K562 (cell line): ENCODE measurements around the gene CNTD1. TPM values are rescaled to one million over a fixed set of nuclear protein-coding genes. Genes with fewer than 3 reads are reported as not detected.

Experiments
- ATAC-seq: fragments of 200-7000 bp; cut with Tn5 transposase; 3 replicates; pipeline ENCODE4 v1.9.1; 2020; ENCODE audit warnings: moderate library complexity
- BruUV-seq: library from RNA; stranded (reverse); fragments of 400-500 nt; replicated peaks from 2 replicates; lab custom pipeline; 2021; lab: Mats Ljungman, UMichigan
- CTCF ChIA-PET: fragments of 300-600 bp; formaldehyde crosslinking; extraction: SDS; loops from one replicate; lab custom pipeline; 2021; ENCODE audit warnings: low intra/inter-chr PET ratio; lab: Yijun Ruan, JAX
- POLR2A ChIA-PET: fragments of 300-600, 350-650 bp; sonication (Branson Sonifier 250); formaldehyde crosslinking; extraction: SDS; loops from one replicate; lab custom pipeline; 2021; ENCODE audit warnings: antibody characterized with exemption, inconsistent platforms; lab: Yijun Ruan, JAX
- DNase-seq, 4 experiments: peaks; one replicate each; pipeline versions ENCODE4 v3.0.0 to v3.0.0-alpha.2; 2011 to 2018; ENCODE audit warnings: low spot score in 3 of 4, mixed read lengths in 3 of 4; ENCODE audit errors: extremely low read depth in 1 of 4
- FAIRE-seq: peaks from 2 replicates; lab custom pipeline; 2011; peaks lifted over from hg19 to GRCh38; lab: Jason Lieb, UNC
- H2AFZ ChIP-seq: 2 replicates; pipeline ENCODE4 v1.6.0; 2011; ENCODE audit warnings: low read depth, low read length, control low read depth, inconsistent platforms
- H3K27ac ChIP-seq: fragments of 200-600 bp; 3 replicates; pipeline ENCODE4 v1.8.0; 2011; ENCODE audit warnings: low read depth, mild to moderate bottlenecking, control low read depth, inconsistent platforms, low read length, moderate library complexity, mixed read lengths; ENCODE audit errors: extremely low read depth
- H3K27me3 ChIP-seq, 2 experiments: fragments of 300-600 bp in 1 of 2; 2 replicates in 1 of 2; 3 replicates in 1 of 2; pipeline versions ENCODE4 v1.6.0 to v1.8.0; 2011; ENCODE audit warnings: inconsistent platforms in 2 of 2, low read length in 2 of 2, mild to moderate bottlenecking in 1 of 2, mixed read lengths in 1 of 2, moderate library complexity in 1 of 2; ENCODE audit not compliant: control insufficient read depth in 2 of 2, insufficient read depth in 2 of 2
- H3K36me3 ChIP-seq: fragments of 300-600 bp; 3 replicates; pipeline ENCODE4 v1.8.0; 2011; ENCODE audit warnings: mild to moderate bottlenecking, low read length, inconsistent platforms; ENCODE audit not compliant: control insufficient read depth, insufficient read depth
- H3K4me1 ChIP-seq, 2 experiments: fragments of 200-600 bp in 1 of 2; replicated peaks in 1 of 2; 2 replicates in 1 of 2; 3 replicates in 1 of 2; pipeline versions ENCODE4 v1.5.1 to v1.8.0; 2011; ENCODE audit warnings: inconsistent platforms in 2 of 2, low read length in 2 of 2, mild to moderate bottlenecking in 1 of 2, mixed read lengths in 1 of 2, moderate library complexity in 1 of 2; ENCODE audit not compliant: control insufficient read depth in 2 of 2, insufficient read depth in 2 of 2
- H3K4me2 ChIP-seq: 2 replicates; pipeline ENCODE4 v1.6.1; 2011; ENCODE audit warnings: low read length, control low read depth, inconsistent platforms, mixed read lengths; ENCODE audit not compliant: insufficient read depth
- H3K4me3 ChIP-seq: fragments of 200-600 bp; sonication (generic), shearing (Covaris generic); 2 replicates; pipeline ENCODE4 v1.5.1; 2016; ENCODE audit warnings: control low read depth, inconsistent platforms
- H3K79me2 ChIP-seq: fragments of 200-600 bp; 3 replicates; pipeline ENCODE4 v1.8.0; 2011; ENCODE audit warnings: low read length, inconsistent platforms; ENCODE audit not compliant: control insufficient read depth, insufficient read depth
- H3K9ac ChIP-seq, 2 experiments: 2 replicates each; pipeline versions ENCODE4 v1.6.0 to v1.6.1; 2011; ENCODE audit warnings: low read depth in 2 of 2, low read length in 2 of 2, control low read depth in 1 of 2, inconsistent platforms in 1 of 2, mild to moderate bottlenecking in 1 of 2, mixed read lengths in 1 of 2; ENCODE audit not compliant: insufficient read depth in 1 of 2
- H3K9me1 ChIP-seq: one replicate; pipeline ENCODE4 v1.6.0; 2011; ENCODE audit warnings: inconsistent platforms, mild to moderate bottlenecking, low read length, moderate library complexity; ENCODE audit not compliant: control insufficient read depth, insufficient read depth
- H3K9me3 ChIP-seq: replicated peaks from 2 replicates; pipeline ENCODE4 v1.5.1; 2011; ENCODE audit warnings: low read depth, low read length, inconsistent platforms; ENCODE audit not compliant: control insufficient read depth, insufficient read depth
- H4K20me1 ChIP-seq: replicated peaks from 2 replicates; pipeline ENCODE4 v1.6.1; 2011; ENCODE audit warnings: low read length, inconsistent platforms, mixed read lengths; ENCODE audit not compliant: control insufficient read depth, insufficient read depth
- AFF4 ChIP-seq: sonication (generic); formaldehyde crosslinking; IDR thresholded peaks from 2 replicates; pipeline ENCODE4 v1.8.0; 2023; ENCODE audit warnings: mild to moderate bottlenecking, missing genetic modification reagents
- EP300 ChIP-seq: IDR thresholded peaks from 2 replicates; pipeline ENCODE4 v1.6.1; 2012; ENCODE audit warnings: low read length, improper control_type of control experiment
- FIP1L1 ChIP-seq: fragments of 200-400 bp; formaldehyde crosslinking; IDR thresholded peaks from 2 replicates; pipeline ENCODE4 v1.6.1; 2018; ENCODE audit warnings: mild to moderate bottlenecking, low read depth, low read length; ENCODE audit not compliant: poor library complexity, severe bottlenecking
- MGA ChIP-seq: fragments of 450-650 bp; IDR thresholded peaks from 2 replicates; pipeline ENCODE4 v1.6.1; 2016; ENCODE audit warnings: mild to moderate bottlenecking, moderate library complexity
- PHTF2 ChIP-seq: fragments of 250-450 bp; sonication (Bioruptor Pico); IDR thresholded peaks from 2 replicates; pipeline ENCODE4 v1.5.0; 2021; ENCODE audit warnings: mild to moderate bottlenecking
- SETDB1 ChIP-seq: IDR thresholded peaks from one replicate; pipeline ENCODE4 v1.6.1; 2012; ENCODE audit warnings: low read length, control low read depth, inconsistent platforms
- SIN3B ChIP-seq: fragments of 450-650 bp; IDR thresholded peaks from 2 replicates; pipeline ENCODE4 v1.6.1; 2017; ENCODE audit warnings: low read depth, mild to moderate bottlenecking, moderate library complexity
- ZNF134 ChIP-seq: fragments of 250-450 bp; sonication (Bioruptor Pico); conservative IDR thresholded peaks from 2 replicates; pipeline ENCODE4 v1.4.0; 2020
- WGBS: fragments of 100-300 bp; shearing (Covaris generic); methylation state at CpG from one replicate; pipeline ENCODE4 v1.1.6; 2016; ENCODE audit warnings: low coverage, mixed read lengths; ENCODE audit not compliant: insufficient coverage; ENCODE audit errors: missing lambda C conversion rate; 5-methylcytosine and 5-hydroxymethylcytosine counted together
- in situ Hi-C: fragments of 300-500 bp; cut with MboI; formaldehyde crosslinking; loops from 4 replicates; pipeline ENCODE4 v1.15.0; 2018; ENCODE audit warnings: inconsistent platforms, mixed read lengths
- intact Hi-C: fragments of 100-400 bp; cut with micrococcal nuclease; formaldehyde crosslinking; loops from 2 replicates; pipeline ENCODE4 v1.14.2; 2022
- polyA plus RNA-seq, 8 experiments: library from polyadenylated mRNA; depleted of rRNA in 4 of 8; stranded (reverse) in 5 of 8; unstranded in 3 of 8; fragments of >200 nt; fragmentation: Nextera tagmentation in 2 of 8; fragmentation: Illumina TruSeq in 1 of 8; extraction: Ambion mirVana in 2 of 8; extraction: Trizol in 1 of 8; gene quantifications; 2 replicates each; pipeline versions ENCODE4 v1.2.1 to v1.2.3, GENCODE V29; 2011 to 2014; ENCODE audit warnings: inconsistent platforms in 1 of 8, missing spikeins in 1 of 8
- total RNA-seq, 7 experiments: library from RNA; depleted of rRNA in 6 of 7; stranded (reverse); fragments of >200 nt in 6 of 7; fragmentation: Illumina TruSeq in 2 of 7; extraction: Trizol in 2 of 7; gene quantifications; 2 replicates each; pipeline versions ENCODE4 v1.2.1 to v1.2.3, GENCODE V29; 2011 to 2021; ENCODE audit warnings: low replicate concordance in 1 of 7

Gene CNTD1
- total and polyA plus RNA-seq, 9 of the 15 experiments (the other 6 are each of a cell fraction or from before 2014, with no cell fraction given): 0.12 to 0.86 (median 0.41) TPM; not detected in 1

- intact Hi-C loops (no loop called here), in situ Hi-C loops (no loop called here)
- Histone ChIP-seq H3K27ac (no peak overlapping the region), H3K9me3 (no peaks in the 10 kb centered on the region), H3K9me1 (no peaks in the 10 kb centered on the region), H3K27me3 (no peaks in the 10 kb centered on the region), H3K4me1 (peaks cover 0 to 11% of the 10 kb centered on the region in 2 experiments; a peak in 3 of 5 replicates), H3K4me2 (no peak overlapping the region), H3K36me3 (peaks cover 22% of the 10 kb centered on the region; the same call in 2 of the 3 replicates), H3K9ac (no peak overlapping the region), H3K79me2 (no peaks in the 10 kb centered on the region), H4K20me1 (no peaks in the 10 kb centered on the region), H2AFZ (no peak overlapping the region), H3K4me3 (no peak overlapping the region)
- ATAC-seq (no peak), FAIRE-seq (no peak), DNase-seq (no peak)
- WGBS: 80% methylated on average over 1 of the region's 1 CpG
- BruUV-seq: no TSS peak
- POLR2A ChIA-PET: interaction anchor here (1.1 to 2.6 kb wide), 2 partner anchors 9 to 12 kb away, joined by 3 to 7 read pairs; no protein-coding TSS in a partner anchor
- CTCF ChIA-PET: no interaction called here
- TF ChIP-seq SIN3B (no peak), FIP1L1 (no peak), EP300 (no peak), PHTF2 (CRISPR knock-in tag) (no peak), SETDB1 (no peak), ZNF134 (CRISPR knock-in tag) (no peak), MGA (no peak), AFF4 (CRISPR knock-in tag) (no peak)
Measured at GRCh38 chr17:42806249-42806648, 7.6 kb downstream of the CNTD1 start.
